Thyroid gland (tissue), 4 donors: Measurements from ENCODE around the gene ZNF407.

ENCODE experiments used
- CTCF ChIP-seq, 6 experiments: fragments of 200-600 bp in 3 of 6; fragments of 450-650 bp in 3 of 6; sonication (generic) in 3 of 6; IDR thresholded peaks; one replicate each; pipeline ENCODE4 v1.5.1; 2016 to 2019; ENCODE audit warnings: antibody characterized with exemption in 6 of 6, mild to moderate bottlenecking in 2 of 6, inconsistent platforms in 1 of 6, moderate library complexity in 1 of 6
- POLR2A ChIP-seq, 2 donors: fragments of 450-650 bp; IDR thresholded peaks; one replicate each; pipeline ENCODE4 v1.6.1; 2017; ENCODE audit warnings: antibody characterized with exemption in 2 of 2, mild to moderate bottlenecking in 2 of 2, moderate library complexity in 1 of 2

DNA sequence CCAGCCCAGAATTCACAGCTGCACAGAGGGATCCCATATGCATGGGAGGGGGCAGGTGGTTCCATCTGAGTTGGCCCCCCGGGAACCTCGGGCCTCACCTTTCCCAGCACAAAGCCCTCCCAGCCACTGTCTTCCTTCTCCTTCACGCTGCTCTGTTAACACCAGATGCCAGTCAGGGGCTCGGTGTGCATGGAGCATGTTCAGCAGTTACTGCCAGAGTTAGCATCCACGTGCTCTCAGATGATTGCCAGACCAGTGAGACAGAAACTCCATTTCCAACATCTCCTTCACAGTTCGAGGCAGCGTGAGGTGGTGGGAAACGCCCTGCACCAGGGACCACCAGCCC, 510.2 kb downstream of the ZNF407 start:
- TF ChIP-seq CTCF (IDR thresholded peaks at IDR 0.05) (no peak), POLR2A (IDR thresholded peaks at IDR 0.05) (no peak)
